Stimulated activated CD4-positive, alpha-beta T cell treated with anti-CD3 and anti-CD28 coated beads, Interleukin-15, amount 100 ng/mL, for 24 hours (primary cell): ENCODE measurements around the gene ADGRL3.
"Not testable (repeated sequence)": the region's sequence is repeated elsewhere in the genome, so short reads cannot be mapped to it uniquely, and the experiment has no call there.

Experiments
- DNase-seq: peaks from one replicate; pipeline ENCODE4 v3.0.0-alpha.2; 2020

The ADGRL3 gene

GRCh38 chr4:61933527-61933926 is 733.4 kb downstream of the ADGRL3 start:
- DNase-seq, result no peak

DNA sequence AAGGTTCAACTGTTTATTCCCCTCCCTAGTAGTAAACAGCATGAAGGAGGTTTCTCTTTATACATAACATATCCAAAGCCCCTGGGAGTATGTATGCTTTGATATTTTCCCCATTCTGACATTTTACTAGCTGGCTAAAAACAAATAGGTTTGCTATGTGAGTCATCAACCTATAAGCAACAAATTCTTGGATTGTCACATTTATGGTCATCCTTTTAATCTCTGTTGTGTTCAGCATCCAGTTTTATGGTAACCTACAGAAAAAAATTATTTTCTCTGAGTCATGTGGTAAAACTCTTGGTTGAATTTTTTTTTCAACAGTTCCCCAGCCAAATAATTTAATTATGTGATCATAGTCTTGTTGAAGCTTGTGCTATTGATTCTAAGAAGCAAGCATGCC is 734.1 kb downstream of the ADGRL3 start:
- DNase-seq, result no peak

DNA sequence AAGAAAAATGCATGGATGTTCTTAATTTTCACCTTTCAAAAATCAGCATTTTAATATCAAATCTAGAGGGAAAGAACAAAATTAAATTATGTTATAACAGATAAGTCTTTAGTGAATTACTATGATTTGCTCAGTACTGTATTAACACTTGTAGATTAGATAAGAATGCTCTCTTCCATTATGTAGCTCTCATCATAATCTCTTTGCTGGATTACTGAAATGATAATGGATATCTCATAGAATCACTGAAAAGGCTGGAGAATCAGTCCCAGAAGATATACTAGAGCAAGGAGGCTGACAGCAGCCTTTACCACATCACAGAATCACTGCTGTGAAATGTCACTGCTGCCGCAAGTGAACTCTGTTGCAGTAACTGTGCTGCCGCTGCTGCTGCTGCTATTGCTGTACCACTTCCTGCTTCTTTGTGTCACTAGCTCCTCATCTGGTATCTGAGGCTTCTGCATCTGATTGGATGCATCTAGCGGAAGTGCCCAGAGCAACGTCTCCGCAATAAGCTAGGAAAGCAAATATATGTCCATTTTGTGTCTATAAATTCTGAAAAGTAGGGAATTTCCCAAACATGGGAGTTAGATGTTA is 738.2 kb downstream of the ADGRL3 start:
- peak; percentile 3 for DNase-seq

DNA sequence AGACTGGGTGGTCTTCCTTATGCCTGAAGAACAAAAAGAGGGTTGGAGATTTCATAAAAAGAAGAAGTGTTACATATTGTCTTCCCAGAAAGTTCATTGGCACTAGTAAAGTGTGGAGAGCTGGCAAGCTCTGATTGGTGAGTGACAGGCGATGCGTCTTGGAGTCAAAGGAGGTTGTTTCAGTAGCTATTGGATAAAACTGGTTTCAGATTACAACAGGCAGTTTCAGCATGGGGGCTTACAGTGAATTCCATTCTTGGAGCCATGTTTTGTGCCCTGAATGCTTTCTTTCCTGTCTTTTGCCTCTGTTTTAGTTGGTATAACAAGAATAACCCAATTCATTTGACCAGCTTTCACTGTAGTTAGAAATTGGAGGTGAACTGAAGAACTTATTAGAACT is 750.5 kb downstream of the ADGRL3 start:
- no peak for DNase-seq

DNA sequence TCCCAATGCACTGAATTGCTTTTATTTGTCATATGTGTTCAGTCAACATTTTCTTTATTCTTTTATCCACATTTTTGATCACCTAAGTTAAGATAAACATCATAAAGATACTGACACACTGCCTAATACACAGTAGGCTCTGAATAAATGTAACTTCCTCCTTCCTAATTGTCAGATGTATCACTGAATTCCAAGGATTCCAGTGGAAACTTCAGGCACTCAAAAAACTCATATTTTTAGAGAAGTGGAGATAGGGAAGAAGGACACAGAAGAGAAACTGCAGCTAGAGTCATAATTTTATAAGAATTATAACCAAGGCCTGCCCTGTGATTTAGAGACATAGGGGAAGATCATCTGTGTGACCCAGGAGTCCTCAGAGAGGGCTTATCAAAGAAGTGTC is 753.3 kb downstream of the ADGRL3 start:
- DNase-seq, result no peak

DNA sequence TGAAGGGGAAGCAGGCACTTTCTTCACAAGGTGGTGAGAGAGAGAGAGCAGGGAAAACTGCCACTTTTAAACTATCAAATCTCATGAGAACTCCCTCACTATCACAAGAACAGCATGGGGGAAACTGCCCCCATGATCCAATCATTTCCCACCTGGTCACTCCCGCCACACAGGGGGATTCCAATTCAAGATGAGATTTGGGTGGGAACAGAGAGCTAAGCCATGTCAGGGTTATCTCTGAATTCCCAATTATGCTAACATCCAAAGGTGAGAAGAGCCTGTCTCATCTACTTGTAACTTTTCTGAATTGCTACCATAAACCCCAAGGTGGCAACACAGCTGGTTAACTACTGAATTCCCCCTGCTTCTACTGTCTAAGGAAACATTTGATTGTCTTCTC is 758.5 kb downstream of the ADGRL3 start:
- no peak for DNase-seq

DNA sequence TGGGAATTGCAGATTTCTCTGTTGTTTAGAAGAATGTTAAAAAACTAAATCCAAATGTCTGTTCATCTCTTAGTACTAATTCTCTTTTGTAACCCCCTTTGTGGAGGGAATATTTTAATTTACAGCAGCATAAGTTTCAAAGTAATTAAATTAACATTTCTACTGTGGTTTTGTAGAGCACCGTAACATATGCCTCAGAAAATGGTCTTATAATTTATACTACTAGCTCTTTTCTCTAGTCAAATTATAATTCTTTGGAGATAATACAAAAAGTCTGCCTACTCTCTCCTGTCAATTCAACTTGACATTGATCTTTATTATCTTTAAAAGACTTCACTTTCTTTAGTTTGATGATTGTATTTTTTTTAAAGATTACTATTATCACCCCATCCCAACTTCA is 759.0 kb downstream of the ADGRL3 start:
- DNase-seq, result no peak

- DNase-seq, result no peak
These were observed 784.3 kb downstream of the ADGRL3 start for GRCh38 chr4:61984260-61984909.

DNA sequence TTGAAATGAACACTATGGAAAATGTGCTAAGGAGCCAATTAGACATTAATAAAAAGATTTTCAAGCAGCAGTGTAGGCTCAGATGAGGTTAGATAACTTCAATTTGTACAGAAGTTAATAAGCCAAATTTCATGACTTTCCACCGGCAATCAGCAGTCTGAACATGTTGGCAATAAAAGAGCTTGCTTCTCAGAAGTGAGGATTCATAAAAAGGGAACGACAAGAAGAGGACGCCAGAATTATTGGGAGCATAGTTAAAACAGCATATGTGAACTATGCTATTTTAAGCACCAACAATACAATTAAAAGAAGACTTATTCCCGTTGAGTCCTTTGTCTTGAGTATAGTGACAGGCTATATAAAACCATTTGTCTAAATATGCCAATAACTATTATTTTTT is 785.3 kb downstream of the ADGRL3 start:
- DNase-seq, result no peak

DNA sequence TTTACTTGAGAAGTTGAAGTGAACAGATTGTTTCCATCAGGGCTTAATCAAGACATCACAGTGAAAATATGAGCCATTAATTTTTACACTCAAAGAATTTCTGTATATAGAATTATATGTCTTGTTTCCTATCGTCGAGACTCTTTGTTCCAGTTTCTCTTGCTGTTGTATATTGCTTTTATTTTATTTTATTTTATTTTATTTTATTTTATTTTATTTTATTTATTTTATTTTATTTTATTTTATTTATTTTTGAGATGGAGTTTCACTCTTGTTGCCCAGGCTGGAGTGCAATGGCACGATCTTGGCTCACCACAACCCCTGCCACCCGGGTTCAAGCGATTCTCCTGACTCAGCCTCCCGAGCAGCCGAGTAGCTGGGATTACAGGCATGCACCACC is 786.8 kb downstream of the ADGRL3 start:
- not testable (repeated sequence) for DNase-seq

GRCh38 chr4:61992351-61992750 is 792.2 kb downstream of the ADGRL3 start:
- DNase-seq, result no peak

DNA sequence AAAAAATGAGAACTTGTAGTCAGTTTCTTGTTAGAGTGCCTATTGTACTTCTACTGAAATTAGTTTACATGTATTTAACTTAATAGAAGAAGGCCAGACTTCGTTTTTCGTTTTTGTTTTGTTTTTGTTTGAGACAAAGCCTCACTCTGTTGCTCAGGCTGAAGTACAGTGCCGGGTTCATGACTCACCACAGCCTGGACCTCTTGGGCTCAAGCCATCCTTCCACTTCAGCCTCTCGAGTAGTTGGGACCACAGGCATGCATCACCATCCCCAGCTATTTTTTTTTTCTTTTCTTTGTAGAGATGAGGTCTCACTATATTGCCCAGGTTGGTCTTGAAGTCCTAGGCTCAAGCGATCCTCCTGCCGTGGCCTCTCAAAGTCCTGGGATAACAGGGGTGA is 793.9 kb downstream of the ADGRL3 start:
- no peak for DNase-seq

GRCh38 chr4:61995717-61996340 is 795.7 kb downstream of the ADGRL3 start:
- DNase-seq, result no peak

- DNase-seq, result no peak
These were observed 796.8 kb downstream of the ADGRL3 start for GRCh38 chr4:61996943-61997342.

DNA sequence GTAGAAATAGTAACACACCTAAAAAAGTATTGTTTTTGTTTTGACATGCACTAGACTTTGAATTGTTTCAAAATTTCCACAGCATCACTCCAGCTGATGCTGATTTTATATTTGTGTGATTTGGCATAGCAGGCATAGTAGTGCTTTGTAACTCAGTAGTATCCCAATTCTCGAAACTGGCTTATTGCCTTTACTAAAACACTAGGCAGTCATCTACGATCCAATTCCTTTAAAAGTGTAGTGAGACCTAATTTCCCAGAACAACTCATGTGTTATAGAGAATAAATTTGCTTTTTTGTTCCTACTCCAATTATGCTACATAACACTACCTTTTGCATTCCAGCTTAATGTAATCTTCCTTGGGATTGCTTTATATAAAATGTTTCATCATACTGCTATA is 797.7 kb downstream of the ADGRL3 start:
- no peak for DNase-seq

DNA sequence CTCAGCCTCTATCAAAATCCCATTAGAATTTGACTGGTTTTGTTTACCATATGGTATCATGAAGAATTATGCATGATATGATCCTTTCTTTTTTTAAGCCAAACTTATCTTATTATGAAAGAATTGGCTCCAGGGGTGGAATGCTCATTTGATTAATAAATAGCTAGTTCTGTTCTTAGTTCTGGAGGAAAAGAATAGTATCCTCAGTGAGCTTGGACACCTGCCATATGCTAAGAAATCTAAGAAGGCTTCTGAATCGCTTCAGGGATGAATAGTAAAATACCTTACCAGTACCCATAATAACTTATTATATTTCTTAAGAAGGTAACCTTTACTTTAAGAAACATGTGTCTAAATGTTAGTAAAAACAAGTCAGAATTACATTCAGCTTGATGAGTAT is 803.6 kb downstream of the ADGRL3 start:
- no peak for DNase-seq

DNA sequence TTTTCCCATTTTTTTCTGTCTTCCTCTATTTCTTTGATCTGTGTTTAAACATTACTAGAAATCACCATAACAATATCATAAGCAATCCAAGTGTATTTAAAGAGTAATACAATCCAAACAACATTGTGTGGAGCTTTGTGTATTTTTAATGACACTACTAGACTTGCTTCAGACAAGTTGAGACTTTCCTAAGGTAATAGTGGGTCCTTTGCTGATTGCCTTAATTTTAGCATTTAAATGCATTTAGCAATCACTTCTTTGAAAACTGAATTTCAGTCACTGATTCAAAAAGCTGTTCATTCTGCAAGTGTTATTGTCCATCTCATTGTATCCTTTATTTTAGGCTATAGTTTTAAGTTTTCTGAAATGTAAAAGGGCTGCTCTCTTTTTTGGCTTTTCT is 804.8 kb downstream of the ADGRL3 start:
- no peak for DNase-seq

- no peak for DNase-seq
These were observed 806.0 kb downstream of the ADGRL3 start for GRCh38 chr4:62006108-62006507.

- DNase-seq, result no peak
These were observed 815.1 kb downstream of the ADGRL3 start for GRCh38 chr4:62015043-62015739.

- DNase-seq, result no peak
These were observed 818.4 kb downstream of the ADGRL3 start for GRCh38 chr4:62018537-62018936.

- DNase-seq, result no peak
These were observed 823.5 kb downstream of the ADGRL3 start for GRCh38 chr4:62023633-62024032.

- DNase-seq, result no peak
These were observed 828.6 kb downstream of the ADGRL3 start for GRCh38 chr4:62028745-62029144.

DNA sequence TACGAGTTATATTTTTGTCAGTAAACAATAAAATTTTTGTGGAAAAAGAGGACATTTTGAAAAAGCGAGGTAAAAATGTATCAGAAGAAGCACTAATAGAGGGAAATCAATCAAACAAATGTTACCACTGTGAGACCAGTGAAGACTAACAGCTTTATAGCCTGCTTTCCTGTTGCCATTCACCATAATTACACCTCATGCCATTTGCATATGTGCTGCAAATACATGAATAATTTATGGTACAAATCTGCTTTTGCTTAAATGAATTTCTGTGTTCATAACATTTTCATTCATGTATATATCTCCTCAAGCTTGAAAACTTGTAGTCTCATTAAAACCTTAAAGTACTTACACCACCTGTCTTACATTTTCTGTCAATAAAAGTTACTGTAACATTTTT is 830.8 kb downstream of the ADGRL3 start:
- DNase-seq, result no peak

- no peak for DNase-seq
These were observed 837.4 kb downstream of the ADGRL3 start for GRCh38 chr4:62037571-62037970.
